ENCODE results near the gene NAALADL1. TPM values are rescaled to one million over a fixed set of nuclear protein-coding genes. Genes with fewer than 3 reads are reported as not detected.

The NAALADL1 gene
- total RNA-seq, 3 donors from 2014 or later = 6.9 to 57.7 (median 32.6) TPM

- Histone ChIP-seq H3K36me3 (ENCODE audit: low read depth) (no peaks in the 10 kb centered on the region), H3K9me3 (no peaks in the 10 kb centered on the region), H3K4me3 (no peak overlapping the region), H3K4me1 (ENCODE audit: low read depth) (no peaks in the 10 kb centered on the region)
- DNase-seq (no peak), ATAC-seq (no peak)
- no peak for TF ChIP-seq CTCF (IDR thresholded peaks at IDR 0.05)
- intact Hi-C loops (cut with DNase I, micrococcal nuclease) = no loop called here
These were observed 8.0 kb upstream of the NAALADL1 start for GRCh38 chr11:65066315-65066714.

- H3K36me3 ChIP-seq (ENCODE audit: low read depth) = no peaks in the 10 kb centered on the region
- no peaks in the 10 kb centered on the region for H3K4me1 ChIP-seq (ENCODE audit: low read depth)
- ATAC-seq (no peak), DNase-seq (no peak)
- TF ChIP-seq CTCF (IDR thresholded peaks at IDR 0.05) = no peak
- no peaks in the 10 kb centered on the region for H3K9me3 ChIP-seq
- intact Hi-C loops (cut with DNase I, micrococcal nuclease) = no loop called here
- no peak overlapping the region for H3K4me3 ChIP-seq
These were observed 7.5 kb upstream of the NAALADL1 start for GRCh38 chr11:65065851-65066250.

- intact Hi-C loops (cut with DNase I, micrococcal nuclease) = no loop called here
- DNase-seq = no peak
- H3K4me3 ChIP-seq = no peak overlapping the region
- no peak for TF ChIP-seq CTCF (IDR thresholded peaks at IDR 0.05)
- no peaks in the 10 kb centered on the region for H3K36me3 ChIP-seq (ENCODE audit: low read depth)
- H3K4me1 ChIP-seq (ENCODE audit: low read depth) = no peaks in the 10 kb centered on the region
- no peaks in the 10 kb centered on the region for H3K9me3 ChIP-seq
- no peak for ATAC-seq
These were observed 6.5 kb upstream of the NAALADL1 start for GRCh38 chr11:65064847-65065240.

GRCh38 chr11:65063532-65063931 lies 5.2 kb upstream of the NAALADL1 start:
- no peaks in the 10 kb centered on the region for H3K36me3 ChIP-seq (ENCODE audit: low read depth)
- H3K4me1 ChIP-seq (ENCODE audit: low read depth) = peaks cover 3% of the 10 kb centered on the region
- H3K9me3 ChIP-seq = no peaks in the 10 kb centered on the region
- ATAC-seq = no peak
- no peak overlapping the region for H3K4me3 ChIP-seq
- intact Hi-C loops (cut with DNase I, micrococcal nuclease) = no loop called here
- TF ChIP-seq CTCF (IDR thresholded peaks at IDR 0.05) = no peak
- DNase-seq = no peak

- Histone ChIP-seq H3K4me1 (ENCODE audit: low read depth) (peaks cover 9% of the 10 kb centered on the region), H3K36me3 (ENCODE audit: low read depth) (no peaks in the 10 kb centered on the region), H3K9me3 (no peaks in the 10 kb centered on the region), H3K4me3 (no peak overlapping the region)
- ATAC-seq (no peak), DNase-seq (no peak)
- TF ChIP-seq CTCF (IDR thresholded peaks at IDR 0.05) = no peak
- intact Hi-C loops (cut with DNase I, micrococcal nuclease) = no loop called here
These were observed 2.6 kb upstream of the NAALADL1 start for GRCh38 chr11:65060913-65061408.
